Measurements from ENCODE around the gene ATG2A.

DNA sequence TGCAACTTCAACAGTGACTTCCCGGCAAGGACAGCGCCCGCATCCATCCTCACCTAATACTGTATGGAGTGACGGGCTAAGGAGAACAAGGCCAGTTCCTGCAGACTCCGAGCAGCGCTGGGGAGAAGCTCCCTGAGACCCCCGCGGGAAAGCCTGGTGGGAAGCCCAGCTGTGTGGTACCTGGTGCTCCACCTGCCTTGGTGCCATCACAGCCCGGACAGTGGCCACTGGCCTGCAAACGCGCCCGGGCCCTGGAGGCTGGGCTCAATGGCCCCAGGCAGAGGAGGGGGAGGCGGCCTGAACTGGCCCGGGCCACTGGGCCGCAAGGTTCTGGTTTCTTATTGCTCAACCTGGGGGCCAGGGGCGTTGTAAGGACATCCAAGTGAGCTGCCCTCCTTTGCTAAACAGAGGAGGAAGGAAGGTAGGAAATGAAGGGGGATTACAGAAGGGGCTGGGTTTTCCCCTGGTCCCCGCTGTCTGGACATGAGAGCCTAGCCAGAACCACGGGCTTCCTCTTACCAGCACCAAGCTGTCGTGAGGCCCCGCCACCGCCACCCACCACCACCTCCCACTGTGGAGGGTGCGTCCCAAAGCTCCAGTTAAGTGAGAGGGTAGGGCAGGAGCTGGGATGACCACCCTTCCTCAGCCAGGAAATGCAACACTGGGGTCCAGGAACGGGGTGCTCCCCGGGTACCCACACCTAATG is 64.1 kb downstream of the ATG2A start:
- TF ChIP-seq EZH2 (IDR thresholded peaks at IDR 0.05; ENCODE audit: borderline replicate concordance), result no peak
- TF ChIP-seq, protein P1, sequence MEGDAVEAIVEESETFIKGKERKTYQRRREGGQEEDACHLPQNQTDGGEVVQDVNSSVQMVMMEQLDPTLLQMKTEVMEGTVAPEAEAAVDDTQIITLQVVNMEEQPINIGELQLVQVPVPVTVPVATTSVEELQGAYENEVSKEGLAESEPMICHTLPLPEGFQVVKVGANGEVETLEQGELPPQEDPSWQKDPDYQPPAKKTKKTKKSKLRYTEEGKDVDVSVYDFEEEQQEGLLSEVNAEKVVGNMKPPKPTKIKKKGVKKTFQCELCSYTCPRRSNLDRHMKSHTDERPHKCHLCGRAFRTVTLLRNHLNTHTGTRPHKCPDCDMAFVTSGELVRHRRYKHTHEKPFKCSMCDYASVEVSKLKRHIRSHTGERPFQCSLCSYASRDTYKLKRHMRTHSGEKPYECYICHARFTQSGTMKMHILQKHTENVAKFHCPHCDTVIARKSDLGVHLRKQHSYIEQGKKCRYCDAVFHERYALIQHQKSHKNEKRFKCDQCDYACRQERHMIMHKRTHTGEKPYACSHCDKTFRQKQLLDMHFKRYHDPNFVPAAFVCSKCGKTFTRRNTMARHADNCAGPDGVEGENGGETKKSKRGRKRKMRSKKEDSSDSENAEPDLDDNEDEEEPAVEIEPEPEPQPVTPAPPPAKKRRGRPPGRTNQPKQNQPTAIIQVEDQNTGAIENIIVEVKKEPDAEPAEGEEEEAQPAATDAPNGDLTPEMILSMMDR (IDR thresholded peaks at IDR 0.05; ENCODE audit: poor library complexity), result no peak
